Left lung (tissue), 10 donors: ENCODE measurements around the gene PPM1H. TPM values are rescaled to one million over a fixed set of nuclear protein-coding genes. Genes with fewer than 3 reads are reported as not detected.
"Not testable (repeated sequence)": the region's sequence is repeated elsewhere in the genome, so short reads cannot be mapped to it uniquely, and the experiment has no call there.

Source experiments
- ATAC-seq: fragments of 200-7000 bp; cut with Tn5 transposase; one replicate; pipeline ENCODE4 v1.9.1; 2020; ENCODE audit warnings: moderate library complexity
- DNase-seq, 4 donors: peaks; one replicate each; pipeline ENCODE4 v3.0.0-alpha.2; 2013 to 2020
- H3K27ac ChIP-seq, 2 donors: fragments of 200-600 bp; sonication (generic) in 1 of 2; one replicate each; pipeline versions ENCODE4 v1.5.0 to v1.8.0; 2020 to 2021
- H3K27me3 ChIP-seq, 2 donors: fragments of 200-600 bp; sonication (generic) in 1 of 2; one replicate each; pipeline versions ENCODE4 v1.5.0 to v1.8.0; 2020 to 2021
- H3K36me3 ChIP-seq, 2 donors: fragments of 200-600 bp; sonication (generic) in 1 of 2; one replicate each; pipeline versions ENCODE4 v1.5.0 to v1.8.0; 2020 to 2021
- H3K4me1 ChIP-seq, 2 donors: fragments of 200-600 bp; one replicate each; pipeline ENCODE4 v1.8.0; 2021
- H3K4me3 ChIP-seq, 2 donors: fragments of 200-600 bp; sonication (generic) in 1 of 2; one replicate each; pipeline versions ENCODE4 v1.5.0 to v1.8.0; 2020 to 2021; ENCODE audit warnings: mild to moderate bottlenecking in 1 of 2
- H3K9me3 ChIP-seq, 2 donors: fragments of 200-600 bp; sonication (generic) in 1 of 2; one replicate each; pipeline versions ENCODE4 v1.5.0 to v1.8.0; 2020 to 2021
- CTCF ChIP-seq, 2 donors: fragments of 200-600 bp; sonication (generic) in 1 of 2; IDR thresholded peaks; one replicate each; pipeline versions ENCODE4 v1.5.0 to v1.8.0; 2021; ENCODE audit warnings: antibody characterized with exemption in 2 of 2
- intact Hi-C, 2 donors: fragments of 100-400 bp; cut with DNase I; formaldehyde crosslinking; loops; one replicate each; pipeline versions ENCODE4 v1.11.2 to v1.14.2; 2022
- polyA plus RNA-seq, 6 donors: library from polyadenylated mRNA; unstranded; fragments of 120-200 nt; gene quantifications; one replicate each; pipeline ENCODE4 v1.2.1, GENCODE V29; 2013; ENCODE audit not compliant: insufficient read length in 6 of 6
- total RNA-seq, 2 donors: library from RNA; stranded (reverse); fragmentation: NEBNext Ultra II Directional; extraction: Animal tissue kit (Norgen Biotek cat#: 25700); gene quantifications; one replicate each; pipeline ENCODE4 v1.2.1, GENCODE V29; 2021
- donor health status: DM: no; HTN: yes; CAD: no.
- donor health status: DM: no; HTN: no; CAD: no.

Gene PPM1H
- total and polyA plus RNA-seq, 8 donors: 5.9 to 12.7 (median 10.6) TPM

GRCh38 chr12:62943779-62944395 lies 8.9 kb upstream of the PPM1H start:
- TF ChIP-seq CTCF (IDR thresholded peaks at IDR 0.05): no peak
- Histone ChIP-seq H3K4me3 (no peak overlapping the region), H3K9me3 (no peaks in the 10 kb centered on the region), H3K36me3 (no peaks in the 10 kb centered on the region), H3K27ac (no peak overlapping the region), H3K27me3 (no peaks in the 10 kb centered on the region), H3K4me1 (no peaks in the 10 kb centered on the region)
- intact Hi-C loops: no loop called here
- ATAC-seq (no peak), DNase-seq (no peak)

DNA sequence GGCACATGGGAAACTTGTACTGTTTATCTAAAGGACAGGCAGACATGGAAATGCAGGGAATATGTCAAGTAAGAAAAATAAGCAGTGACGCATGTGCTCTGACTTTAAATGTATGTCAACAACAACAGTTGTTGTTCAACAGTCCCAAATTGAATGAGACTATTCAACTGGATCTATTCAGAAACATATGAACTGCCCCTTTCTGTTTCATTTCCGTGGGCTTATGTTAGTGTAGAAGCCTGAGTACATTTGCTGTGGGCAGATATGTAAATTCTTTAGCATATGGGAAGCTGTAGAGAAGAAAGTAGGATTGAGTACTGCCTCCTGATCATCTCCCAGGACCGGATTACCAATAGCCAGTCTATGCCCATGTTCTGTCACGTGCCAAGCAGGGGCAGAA lies 7.4 kb upstream of the PPM1H start:
- ATAC-seq, DNase-seq, H3K4me1 ChIP-seq, H3K27ac ChIP-seq, H3K27me3 ChIP-seq, H3K4me3 ChIP-seq, H3K36me3 ChIP-seq, H3K9me3 ChIP-seq, intact Hi-C loops: not testable (repeated sequence)

GRCh38 chr12:62934239-62934798 lies 631 bp downstream of the PPM1H start:
- peak overlapping the region; percentile 56 to 70 for H3K27ac ChIP-seq
- H3K27me3 ChIP-seq: peaks cover 0 to 28% of the 10 kb centered on the region in 2 donors
- peaks cover 11 to 24% of the 10 kb centered on the region in 2 donors for H3K4me1 ChIP-seq
- intact Hi-C loops: no loop called here
- no peaks in the 10 kb centered on the region for H3K36me3 ChIP-seq
- no peak for TF ChIP-seq CTCF (IDR thresholded peaks at IDR 0.05)
- DNase-seq (peak in 3 of 4 donors; percentile 18 to 91 (median 48)), ATAC-seq (peak; percentile 68)
- peak overlapping the region; percentile 68 to 80 for H3K4me3 ChIP-seq
- no peaks in the 10 kb centered on the region for H3K9me3 ChIP-seq

DNA sequence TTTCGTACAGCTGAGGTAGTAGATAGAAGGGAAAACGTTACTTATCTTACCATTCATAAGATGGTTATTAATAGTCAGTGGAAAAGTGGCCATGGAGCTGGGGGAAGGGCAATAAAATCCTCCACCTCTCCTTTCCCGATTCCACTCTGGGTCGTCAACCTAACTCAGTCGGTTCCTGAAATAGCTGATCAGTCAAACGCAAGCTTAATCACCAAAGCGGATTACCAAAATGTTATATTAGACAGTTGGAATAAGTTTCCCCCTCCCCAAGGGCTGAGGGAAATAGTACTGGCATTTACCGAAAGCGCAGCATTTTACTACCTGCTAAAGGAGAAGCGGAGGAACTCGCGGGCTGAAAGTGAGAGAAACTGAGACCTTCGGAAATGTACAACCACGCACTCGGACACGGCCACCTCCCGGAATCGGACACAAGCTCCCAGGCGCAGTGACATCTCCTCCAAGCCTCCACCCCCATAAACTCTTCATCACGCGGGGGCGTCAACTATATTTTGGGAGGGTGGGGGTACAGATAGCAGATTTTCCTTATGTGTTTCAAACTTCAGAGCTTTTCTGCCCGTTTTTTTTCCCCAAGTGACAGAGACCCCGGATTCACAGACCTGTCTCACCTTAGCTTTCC lies 1.2 kb downstream of the PPM1H start:
- ATAC-seq (peak; percentile 4), DNase-seq (peak in 2 of 4 donors; percentile 36 to 46)
- Histone ChIP-seq H3K27me3 (peaks cover 0 to 28% of the 10 kb centered on the region in 2 donors), H3K36me3 (no peaks in the 10 kb centered on the region), H3K9me3 (no peaks in the 10 kb centered on the region), H3K4me3 (peak overlapping the region; percentile 68 to 80), H3K4me1 (peaks cover 11 to 24% of the 10 kb centered on the region in 2 donors), H3K27ac (peak overlapping the region; percentile 56 to 70)
- TF ChIP-seq CTCF (IDR thresholded peaks at IDR 0.05): no peak
- intact Hi-C loops: no loop called here

DNA sequence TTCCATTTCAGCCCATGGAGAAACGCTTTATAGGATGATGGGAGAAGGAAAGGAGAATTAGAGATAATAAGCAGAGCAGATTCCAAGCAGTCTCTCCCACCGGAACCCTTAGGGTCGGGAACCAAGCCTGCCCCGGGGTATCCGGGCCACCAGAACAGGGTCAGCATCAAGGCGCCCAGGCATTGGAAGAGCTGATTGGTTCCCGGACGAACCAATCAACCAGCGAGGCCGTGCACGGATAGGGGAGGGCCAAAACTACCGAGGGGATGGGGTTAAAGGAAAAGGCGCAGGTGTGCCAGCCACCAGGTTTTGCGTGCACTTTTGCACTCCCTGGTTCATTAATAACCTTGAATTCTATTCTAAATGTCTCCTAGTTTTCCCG lies 1.7 kb downstream of the PPM1H start:
- intact Hi-C loops: no loop called here
- H3K4me1 ChIP-seq: peaks cover 11 to 24% of the 10 kb centered on the region in 2 donors
- H3K27ac ChIP-seq: no peak overlapping the region
- peak overlapping the region; percentile 68 to 80 for H3K4me3 ChIP-seq
- H3K27me3 ChIP-seq: peaks cover 0 to 28% of the 10 kb centered on the region in 2 donors
- no peak for TF ChIP-seq CTCF (IDR thresholded peaks at IDR 0.05)
- H3K9me3 ChIP-seq: no peaks in the 10 kb centered on the region
- ATAC-seq: peak; percentile 44
- no peaks in the 10 kb centered on the region for H3K36me3 ChIP-seq
- DNase-seq: peak in 1 of 4 donors; percentile 61
